A673 (cell line): Measurements from ENCODE around the gene ESR1. TPM values are rescaled to one million over a fixed set of nuclear protein-coding genes. Genes with fewer than 3 reads are reported as not detected.

Experiments used
- BruUV-seq: library from RNA; stranded (reverse); fragments of 400-500 nt; replicated peaks from 2 replicates; lab custom pipeline; 2021; lab: Mats Ljungman, UMichigan
- CTCF ChIA-PET: fragments of 300-600 bp; sonication (Branson Sonifier 250); formaldehyde crosslinking; loops from one replicate; lab custom pipeline; 2022; ENCODE audit warnings: antibody characterized with exemption; lab: Charles Lee
- POLR2A ChIA-PET: fragments of 300-600 bp; sonication (Branson Sonifier 250); formaldehyde crosslinking; loops from one replicate; lab custom pipeline; 2022; ENCODE audit warnings: antibody characterized with exemption; ENCODE audit not compliant: low non-redundant PET; lab: Charles Lee
- DNase-seq: peaks from one replicate; pipeline ENCODE4 v3.0.0-alpha.2; 2015; ENCODE audit warnings: low spot score
- H3K27ac ChIP-seq: fragments of 200-600 bp; sonication (generic); 2 replicates; pipeline ENCODE4 v1.5.1; 2016; ENCODE audit warnings: mixed run types, low read depth, mild to moderate bottlenecking, mixed read lengths, antibody characterized with exemption, low read length; ENCODE audit not compliant: poor library complexity, severe bottlenecking
- H3K27me3 ChIP-seq: fragments of 200-600 bp; sonication (generic); replicated peaks from 2 replicates; pipeline ENCODE4 v1.6.1; 2017; ENCODE audit warnings: mixed run types, low read depth, mild to moderate bottlenecking, mixed read lengths, antibody characterized with exemption, low read length; ENCODE audit not compliant: insufficient read depth, poor library complexity
- H3K36me3 ChIP-seq: fragments of 200-600 bp; sonication (generic); 2 replicates; pipeline ENCODE4 v1.6.1; 2016; ENCODE audit warnings: mixed run types, mild to moderate bottlenecking, mixed read lengths, antibody characterized with exemption, low read length; ENCODE audit not compliant: insufficient read depth, poor library complexity, severe bottlenecking
- H3K4me1 ChIP-seq: fragments of 200-600 bp; sonication (generic); 2 replicates; pipeline ENCODE4 v1.6.1; 2017; ENCODE audit warnings: mixed run types, mild to moderate bottlenecking, mixed read lengths, antibody characterized with exemption, low read length; ENCODE audit not compliant: insufficient read depth, poor library complexity, severe bottlenecking
- H3K4me3 ChIP-seq: fragments of 200-600 bp; sonication (generic); 2 replicates; pipeline ENCODE4 v1.5.1; 2016; ENCODE audit warnings: low read depth, mixed run types, mild to moderate bottlenecking, mixed read lengths, low read length; ENCODE audit not compliant: poor library complexity, severe bottlenecking
- H3K9me3 ChIP-seq: fragments of 200-600 bp; sonication (generic); 2 replicates; pipeline ENCODE4 v1.6.1; 2016; ENCODE audit warnings: mixed run types, low read depth, mild to moderate bottlenecking, mixed read lengths, antibody characterized with exemption, low read length; ENCODE audit not compliant: poor library complexity, severe bottlenecking
- EZH2 ChIP-seq: fragments of 200-600 bp; sonication (generic); IDR thresholded peaks from 2 replicates; pipeline ENCODE4 v1.6.1; 2017; ENCODE audit warnings: borderline replicate concordance, low read depth, mild to moderate bottlenecking, mixed read lengths, antibody characterized with exemption, low read length; ENCODE audit not compliant: poor library complexity, severe bottlenecking
- intact Hi-C: fragments of 100-400 bp; cut with micrococcal nuclease; formaldehyde crosslinking; loops from one replicate; pipeline ENCODE4 v1.10.0; 2022; ENCODE audit not compliant: unreplicated experiment
- total RNA-seq: library from RNA; stranded (reverse); gene quantifications from 2 replicates; pipeline ENCODE4 v1.2.3, GENCODE V29; 2021
- TF ChIP-seq, protein P1 (sequence below): fragments of 300-800, 200-600 bp; sonication (generic); conservative IDR thresholded peaks from 2 replicates; pipeline ENCODE4 v1.5.1; 2017; ENCODE audit warnings: low read depth, mild to moderate bottlenecking, antibody characterized with exemption, low read length, moderate library complexity, mixed read lengths

The ESR1 gene
- total RNA-seq, 1 experiment from 2014 or later, result not detected

- Histone ChIP-seq H3K27ac (no peak overlapping the region), H3K9me3 (no peaks in the 10 kb centered on the region), H3K4me3 (no peak overlapping the region), H3K36me3 (no peaks in the 10 kb centered on the region), H3K4me1 (no peaks in the 10 kb centered on the region), H3K27me3 (no peaks in the 10 kb centered on the region)
- intact Hi-C loops, result no loop called here
- DNase-seq, result no peak
- CTCF ChIA-PET, result no interaction called here
- POLR2A ChIA-PET, result no interaction called here
- BruUV-seq, result no TSS peak
- TF ChIP-seq, protein P1, sequence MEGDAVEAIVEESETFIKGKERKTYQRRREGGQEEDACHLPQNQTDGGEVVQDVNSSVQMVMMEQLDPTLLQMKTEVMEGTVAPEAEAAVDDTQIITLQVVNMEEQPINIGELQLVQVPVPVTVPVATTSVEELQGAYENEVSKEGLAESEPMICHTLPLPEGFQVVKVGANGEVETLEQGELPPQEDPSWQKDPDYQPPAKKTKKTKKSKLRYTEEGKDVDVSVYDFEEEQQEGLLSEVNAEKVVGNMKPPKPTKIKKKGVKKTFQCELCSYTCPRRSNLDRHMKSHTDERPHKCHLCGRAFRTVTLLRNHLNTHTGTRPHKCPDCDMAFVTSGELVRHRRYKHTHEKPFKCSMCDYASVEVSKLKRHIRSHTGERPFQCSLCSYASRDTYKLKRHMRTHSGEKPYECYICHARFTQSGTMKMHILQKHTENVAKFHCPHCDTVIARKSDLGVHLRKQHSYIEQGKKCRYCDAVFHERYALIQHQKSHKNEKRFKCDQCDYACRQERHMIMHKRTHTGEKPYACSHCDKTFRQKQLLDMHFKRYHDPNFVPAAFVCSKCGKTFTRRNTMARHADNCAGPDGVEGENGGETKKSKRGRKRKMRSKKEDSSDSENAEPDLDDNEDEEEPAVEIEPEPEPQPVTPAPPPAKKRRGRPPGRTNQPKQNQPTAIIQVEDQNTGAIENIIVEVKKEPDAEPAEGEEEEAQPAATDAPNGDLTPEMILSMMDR, result no peak
- no peak for TF ChIP-seq EZH2
Observed at GRCh38 chr6:151782560-151782959, 24.9 kb upstream of the ESR1 start.

DNA sequence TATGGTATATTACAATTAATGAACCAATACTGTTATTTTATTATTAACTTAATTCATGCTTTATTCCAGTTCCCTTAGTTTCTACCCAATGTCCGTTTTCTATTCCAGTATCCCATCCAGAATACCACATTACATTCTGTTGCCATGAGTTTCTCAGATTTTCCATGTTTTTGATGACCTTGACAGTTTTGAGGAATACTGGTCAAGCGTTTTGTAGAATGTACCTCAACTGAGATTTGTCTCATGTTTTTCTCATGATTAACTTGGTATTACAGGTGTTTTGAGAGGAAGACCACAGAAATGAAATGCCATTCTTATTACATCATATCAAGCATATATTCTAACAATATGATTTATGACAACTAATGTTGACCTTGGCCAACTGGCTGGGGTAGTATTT is 23.8 kb upstream of the ESR1 start:
- BruUV-seq, result no TSS peak
- TF ChIP-seq EZH2, result no peak
- TF ChIP-seq, protein P1, result no peak
- Histone ChIP-seq H3K27ac (no peak overlapping the region), H3K4me3 (no peak overlapping the region), H3K9me3 (no peaks in the 10 kb centered on the region), H3K36me3 (no peaks in the 10 kb centered on the region), H3K27me3 (no peaks in the 10 kb centered on the region), H3K4me1 (no peaks in the 10 kb centered on the region)
- no peak for DNase-seq
- intact Hi-C loops, result no loop called here
- CTCF ChIA-PET, result no interaction called here
- POLR2A ChIA-PET, result no interaction called here

DNA sequence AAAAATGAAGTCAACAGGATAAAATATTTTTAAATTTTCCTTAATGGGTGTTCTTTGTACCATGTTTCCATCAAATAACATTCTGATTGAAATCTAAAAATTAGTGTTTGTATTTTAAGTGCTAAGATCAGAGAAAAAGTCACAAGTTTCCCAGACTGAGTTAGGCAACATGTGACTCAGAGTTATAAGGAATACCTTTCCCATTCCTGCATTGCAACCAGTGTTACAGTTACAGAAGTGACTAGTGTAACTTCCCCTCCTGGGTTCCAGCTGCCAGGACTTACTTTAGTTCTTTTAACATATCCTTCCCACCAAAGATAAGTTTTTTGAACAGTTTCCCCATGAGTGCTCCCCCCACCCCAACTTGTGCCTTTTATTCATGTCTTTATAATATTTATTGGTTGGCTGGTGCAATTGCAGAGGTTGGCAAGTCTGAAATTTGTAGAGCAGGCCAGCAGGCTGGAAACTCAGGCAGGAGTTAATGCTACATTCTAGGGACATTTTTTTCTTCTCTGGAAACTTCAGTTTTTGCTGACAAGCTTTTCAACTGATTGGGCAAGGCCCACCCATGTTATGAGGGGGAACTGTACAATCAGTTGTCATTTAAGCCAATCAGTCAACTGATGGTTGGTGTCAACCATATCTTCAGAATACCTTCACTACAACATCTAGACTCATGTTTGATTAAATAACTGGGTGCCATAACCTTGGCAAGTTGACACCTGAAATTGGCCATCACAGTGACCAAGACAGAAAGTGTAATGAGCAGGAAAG is 22.9 kb upstream of the ESR1 start:
- no peak for DNase-seq
- CTCF ChIA-PET, result no interaction called here
- no peak for TF ChIP-seq EZH2
- TF ChIP-seq, protein P1, result no peak
- Histone ChIP-seq H3K36me3 (no peaks in the 10 kb centered on the region), H3K27ac (no peak overlapping the region), H3K27me3 (no peaks in the 10 kb centered on the region), H3K4me1 (no peaks in the 10 kb centered on the region), H3K9me3 (no peaks in the 10 kb centered on the region), H3K4me3 (no peak overlapping the region)
- BruUV-seq, result no TSS peak
- POLR2A ChIA-PET, result no interaction called here
- intact Hi-C loops, result no loop called here
